Measurements from ENCODE around the gene BCAS1.

- TF ChIP-seq CTCF (IDR thresholded peaks at IDR 0.05; ENCODE audit: low read depth, low read length), result no peak
- TF ChIP-seq POLR2A (IDR thresholded peaks at IDR 0.05; ENCODE audit: extremely low read depth, insufficient read length), result no peak
- TF ChIP-seq MYC (IDR thresholded peaks at IDR 0.05; ENCODE audit: low read depth, low read length), result no peak
- TF ChIP-seq MAX (IDR thresholded peaks at IDR 0.05; ENCODE audit: low read depth, low read length), result no peak
Measured at GRCh38 chr20:54105653-54106052, 35.3 kb upstream of the BCAS1 start.

Measured in NB4 (cell line).